WTC11 (cell line): ENCODE measurements around the gene INTS11. TPM values are rescaled to one million over a fixed set of nuclear protein-coding genes. Genes with fewer than 3 reads are reported as not detected.
A peak's percentile ranks its signal among the peaks of the same experiment; 100 is the strongest.

Source experiments
- ATAC-seq: fragments of 200-7000 bp; cut with Tn5 transposase; 2 replicates; pipeline ENCODE4 v1.10.0; 2021; ENCODE audit warnings: mild to moderate bottlenecking, moderate library complexity
- CTCF ChIA-PET: fragments of 300-600 bp; sonication (Branson Sonifier 250); formaldehyde crosslinking; loops from one replicate; lab custom pipeline; 2021; ENCODE audit warnings: antibody characterized with exemption; lab: Charles Lee
- POLR2A ChIA-PET: fragments of 350-600 bp; sonication (Branson Sonifier 250); formaldehyde crosslinking; loops from one replicate; lab custom pipeline; 2021; ENCODE audit warnings: antibody characterized with exemption; lab: Charles Lee
- DNase-seq: peaks from one replicate; pipeline ENCODE4 v3.0.0; 2021; ENCODE audit warnings: low spot score
- H3K27ac Mint-ChIP-seq: 2 replicates; pipeline ENCODE4 v1.8.0; 2021; ENCODE audit warnings: mixed read lengths
- H3K27me3 Mint-ChIP-seq: 2 replicates; pipeline ENCODE4 v1.8.0; 2021; ENCODE audit warnings: low read depth, mild to moderate bottlenecking, moderate library complexity, mixed read lengths
- H3K36me3 Mint-ChIP-seq: 2 replicates; pipeline ENCODE4 v1.8.0; 2021; ENCODE audit warnings: mixed read lengths
- H3K4me1 Mint-ChIP-seq: 2 replicates; pipeline ENCODE4 v1.8.0; 2022; ENCODE audit warnings: mixed read lengths
- H3K4me3 Mint-ChIP-seq: 2 replicates; pipeline ENCODE4 v1.8.0; 2021; ENCODE audit warnings: mild to moderate bottlenecking, moderate library complexity, mixed read lengths
- H3K9me3 Mint-ChIP-seq: 2 replicates; pipeline ENCODE4 v1.8.0; 2021; ENCODE audit warnings: mixed read lengths
- ATF2 ChIP-seq: sonication (generic); formaldehyde crosslinking; IDR thresholded peaks from 2 replicates; pipeline ENCODE4 v1.8.1; 2022; ENCODE audit warnings: low read depth, missing genetic modification reagents, borderline replicate concordance
- CBFB ChIP-seq: sonication (generic); formaldehyde crosslinking; IDR thresholded peaks from 2 replicates; pipeline ENCODE4 v1.8.1; 2022; ENCODE audit warnings: mild to moderate bottlenecking, low read depth, missing genetic modification reagents
- E2F5 ChIP-seq: sonication (generic); formaldehyde crosslinking; IDR thresholded peaks from 2 replicates; pipeline ENCODE4 v1.8.1; 2022; ENCODE audit warnings: mild to moderate bottlenecking, moderate library complexity, missing genetic modification reagents
- FOXK1 ChIP-seq: sonication (generic); formaldehyde crosslinking; IDR thresholded peaks from 2 replicates; pipeline ENCODE4 v1.8.0; 2022; ENCODE audit warnings: mild to moderate bottlenecking, moderate library complexity, missing genetic modification reagents
- FOXP1 ChIP-seq: sonication (generic); formaldehyde crosslinking; IDR thresholded peaks from 2 replicates; pipeline ENCODE4 v1.8.0; 2022; ENCODE audit warnings: missing genetic modification reagents, mild to moderate bottlenecking, moderate library complexity, borderline replicate concordance
- FOXP4 ChIP-seq: sonication (generic); formaldehyde crosslinking; IDR thresholded peaks from 2 replicates; pipeline ENCODE4 v1.8.0; 2022; ENCODE audit warnings: mild to moderate bottlenecking, missing genetic modification reagents
- IRF1 ChIP-seq: sonication (generic); formaldehyde crosslinking; IDR thresholded peaks from 2 replicates; pipeline ENCODE4 v1.8.0; 2023; ENCODE audit warnings: missing genetic modification reagents
- NFATC4 ChIP-seq: fragments of 250-450 bp; sonication (Bioruptor Pico); IDR thresholded peaks from 2 replicates; pipeline ENCODE4 v1.9.0; 2021; ENCODE audit warnings: mild to moderate bottlenecking
- NFE2L1 ChIP-seq: sonication (generic); formaldehyde crosslinking; IDR thresholded peaks from 2 replicates; pipeline ENCODE4 v1.8.1; 2023; ENCODE audit warnings: missing genetic modification reagents
- NR1H2 ChIP-seq: sonication (generic); formaldehyde crosslinking; IDR thresholded peaks from 2 replicates; pipeline ENCODE4 v1.9.0; 2021; ENCODE audit warnings: mild to moderate bottlenecking, moderate library complexity, missing genetic modification reagents
- USF1 ChIP-seq: sonication (generic); formaldehyde crosslinking; IDR thresholded peaks from 2 replicates; pipeline ENCODE4 v1.8.0; 2022; ENCODE audit warnings: mild to moderate bottlenecking, missing genetic modification reagents
- ZMAT4 ChIP-seq: fragments of 250-450 bp; sonication (Bioruptor Pico); IDR thresholded peaks from 2 replicates; pipeline ENCODE4 v1.9.0; 2021; ENCODE audit warnings: mild to moderate bottlenecking
- ZNF219 ChIP-seq: sonication (generic); formaldehyde crosslinking; IDR thresholded peaks from 2 replicates; pipeline ENCODE4 v1.8.0; 2023; ENCODE audit warnings: missing genetic modification reagents, mild to moderate bottlenecking, borderline replicate concordance
- ZNF396 ChIP-seq: fragments of 250-450 bp; sonication (Bioruptor Pico); IDR thresholded peaks from 2 replicates; pipeline ENCODE4 v1.8.0; 2021; ENCODE audit warnings: mild to moderate bottlenecking, moderate library complexity, borderline replicate concordance
- ZNF416 ChIP-seq: fragments of 250-450 bp; sonication (Bioruptor Pico); IDR thresholded peaks from 2 replicates; pipeline ENCODE4 v1.9.0; 2021; ENCODE audit warnings: mild to moderate bottlenecking, inconsistent platforms
- total RNA-seq: library from RNA; stranded (reverse); gene quantifications from 3 replicates; pipeline ENCODE4 v1.2.3, GENCODE V29; 2021

Gene INTS11
- total RNA-seq, 1 experiment from 2014 or later, result 170 TPM

GRCh38 chr1:1340185-1340584 lies 15.7 kb upstream of the INTS11 start:
- CTCF ChIA-PET, result no interaction called here

GRCh38 chr1:1338278-1338677 lies 13.8 kb upstream of the INTS11 start:
- no peak for DNase-seq
- no peak for ATAC-seq
- CTCF ChIA-PET, result interaction anchor here (0.9 to 1.7 kb wide), 4 partner anchors 9 to 61 kb away, joined by 4 to 18 read pairs (median 4); partner anchors contain the start of gene CCNL2
- Mint-ChIP-seq H3K27me3 (no peaks in the 10 kb centered on the region), H3K9me3 (peaks cover 8% of the 10 kb centered on the region), H3K27ac (no peak overlapping the region), H3K4me1 (no peaks in the 10 kb centered on the region), H3K36me3 (peaks cover 17% of the 10 kb centered on the region), H3K4me3 (no peak overlapping the region)
- TF ChIP-seq ZNF219 (CRISPR knock-in tag), result no peak
- 0 out of 2 replicates have a peak, but pooled peaks have one; percentile 18 for TF ChIP-seq NR1H2
- 0 out of 2 replicates have a peak, but pooled peaks have one; percentile 25 for TF ChIP-seq FOXP1 (CRISPR knock-in tag)
- POLR2A ChIA-PET, result interaction anchor here (0.6 to 1.1 kb wide), 2 partner anchors 10 to 219 kb away, joined by 3 to 5 read pairs; no protein-coding TSS in a partner anchor

More at GRCh38 chr1:1340185-1340584, 15.7 kb upstream of the INTS11 start:
- POLR2A ChIA-PET, result no interaction called here
- Mint-ChIP-seq H3K36me3 (peaks cover 17% of the 10 kb centered on the region), H3K27me3 (no peaks in the 10 kb centered on the region), H3K27ac (no peak overlapping the region), H3K4me1 (no peaks in the 10 kb centered on the region), H3K9me3 (peaks cover 8% of the 10 kb centered on the region), H3K4me3 (no peak overlapping the region)
- no peak for ATAC-seq
- DNase-seq, result no peak
- TF ChIP-seq FOXP4 (no peak), NFE2L1 (CRISPR knock-in tag) (no peak), ZNF396 (CRISPR knock-in tag) (no peak), IRF1 (CRISPR knock-in tag) (no peak), USF1 (CRISPR knock-in tag) (no peak)

- ChIA-PET CTCF (interaction anchor here (0.9 to 1.7 kb wide), 4 partner anchors 10 to 61 kb away, joined by 4 to 18 read pairs (median 4); partner anchors contain the start of gene CCNL2), POLR2A (interaction anchor here (0.6 to 1.1 kb wide), 2 partner anchors 10 to 220 kb away, joined by 3 to 5 read pairs; no protein-coding TSS in a partner anchor)
- no peaks in the 10 kb centered on the region for H3K4me1 Mint-ChIP-seq
Observed at GRCh38 chr1:1337793-1338147, 13.3 kb upstream of the INTS11 start.

GRCh38 chr1:1336931-1337792 lies 12.7 kb upstream of the INTS11 start:
- ChIA-PET CTCF (interaction anchor here (0.9 to 1.7 kb wide), 4 partner anchors 11 to 62 kb away, joined by 4 to 18 read pairs (median 4); partner anchors contain the start of gene CCNL2), POLR2A (interaction anchor here (1.1 kb wide), 1 partner anchor 11 kb away, joined by 5 read pairs; no protein-coding TSS in a partner anchor)
- TF ChIP-seq ATF2 (no peak), CBFB (CRISPR knock-in tag) (no peak), E2F5 (CRISPR knock-in tag) (no peak), ZMAT4 (CRISPR knock-in tag) (no peak), ZNF416 (no peak)
- H3K4me1 Mint-ChIP-seq, result no peaks in the 10 kb centered on the region
- H3K36me3 Mint-ChIP-seq, result peaks cover 17% of the 10 kb centered on the region
- no peak overlapping the region for H3K4me3 Mint-ChIP-seq
- DNase-seq (no peak), ATAC-seq (no peak)
- no peaks in the 10 kb centered on the region for H3K27me3 Mint-ChIP-seq
- H3K9me3 Mint-ChIP-seq, result peaks cover 8% of the 10 kb centered on the region
- no peak overlapping the region for H3K27ac Mint-ChIP-seq

More at GRCh38 chr1:1337793-1338147, 13.3 kb upstream of the INTS11 start:
- H3K4me3 Mint-ChIP-seq, result no peak overlapping the region
- H3K27ac Mint-ChIP-seq, result no peak overlapping the region
- no peaks in the 10 kb centered on the region for H3K27me3 Mint-ChIP-seq
- H3K36me3 Mint-ChIP-seq, result peaks cover 17% of the 10 kb centered on the region
- ATAC-seq (peak; percentile 85), DNase-seq (peak; percentile 80)
- peaks cover 8% of the 10 kb centered on the region for H3K9me3 Mint-ChIP-seq
- TF ChIP-seq NFATC4 (CRISPR knock-in tag), result no peak
- TF ChIP-seq FOXK1 (CRISPR knock-in tag), result no peak
